GM19025 (cell line): ENCODE results near the gene GLP2R.

Experiments
- ATAC-seq: cut with Tn5 transposase; IDR thresholded peaks from one replicate; pipeline ENCODE4 v1.9.1; 2021; ENCODE audit warnings: mild to moderate bottlenecking, low read depth, moderate library complexity; ENCODE audit not compliant: unreplicated experiment

Gene GLP2R

GRCh38 chr17:9894231-9894630 is 68.5 kb downstream of the GLP2R start:
- ATAC-seq: no peak

GRCh38 chr17:9895923-9896322 is 70.2 kb downstream of the GLP2R start:
- ATAC-seq: no peak

GRCh38 chr17:9897372-9897968 is 71.7 kb downstream of the GLP2R start:
- no peak for ATAC-seq

GRCh38 chr17:9898812-9899211 is 73.1 kb downstream of the GLP2R start:
- no peak for ATAC-seq

- ATAC-seq: no peak
Measured at GRCh38 chr17:9899280-9900043, 73.7 kb downstream of the GLP2R start.

GRCh38 chr17:9900044-9900594 is 74.4 kb downstream of the GLP2R start:
- no peak for ATAC-seq

GRCh38 chr17:9900784-9901183 is 75.1 kb downstream of the GLP2R start:
- no peak for ATAC-seq

- ATAC-seq: no peak
Measured at GRCh38 chr17:9902120-9902519, 76.4 kb downstream of the GLP2R start.

GRCh38 chr17:9904277-9905077 is 78.8 kb downstream of the GLP2R start:
- no peak for ATAC-seq

GRCh38 chr17:9905078-9905415 is 79.3 kb downstream of the GLP2R start, which contains the start of gene RCVRN:
TSS of gene RCVRN (minus strand) at chr17:9905271. CDS start at chr17:9905180, 91 bp downstream.
- ATAC-seq: no peak

- no peak for ATAC-seq
Measured at GRCh38 chr17:9905902-9906301, 80.2 kb downstream of the GLP2R start.

GRCh38 chr17:9906616-9907015 is 80.9 kb downstream of the GLP2R start:
- ATAC-seq: no peak

GRCh38 chr17:9907131-9907530 is 81.4 kb downstream of the GLP2R start:
- no peak for ATAC-seq

- no peak for ATAC-seq
Measured at GRCh38 chr17:9907883-9908648, 82.3 kb downstream of the GLP2R start.

- ATAC-seq: no peak
Measured at GRCh38 chr17:9908649-9909042, 82.9 kb downstream of the GLP2R start.

- ATAC-seq: no peak
Measured at GRCh38 chr17:9911089-9911488, 85.4 kb downstream of the GLP2R start.

GRCh38 chr17:9912121-9913099 is 86.7 kb downstream of the GLP2R start:
- ATAC-seq: no peak

GRCh38 chr17:9913476-9913875 is 87.8 kb downstream of the GLP2R start:
- no peak for ATAC-seq

- no peak for ATAC-seq
Measured at GRCh38 chr17:9916108-9916507, 90.4 kb downstream of the GLP2R start.
